Right atrium auricular region (tissue), 2 donors: ENCODE measurements around the gene PRDM2. TPM values are rescaled to one million over a fixed set of nuclear protein-coding genes. Genes with fewer than 3 reads are reported as not detected.

ENCODE experiments used
- DNase-seq: peaks from one replicate; pipeline ENCODE4 v3.0.0-alpha.2; 2019; ENCODE audit warnings: low spot score
- H3K27ac ChIP-seq, 2 donors: fragments of 200-600 bp; sonication (generic); 1 replicate in 1 of 2; 2 replicates in 1 of 2; pipeline ENCODE4 v1.5.1; 2016 to 2019
- H3K27me3 ChIP-seq, 2 donors: fragments of 200-600 bp; sonication (generic); one replicate each; pipeline versions ENCODE4 v1.5.1 to v1.6.0; 2017 to 2019
- H3K36me3 ChIP-seq: fragments of 200-600 bp; sonication (generic); one replicate; pipeline ENCODE4 v1.5.1; 2016
- H3K4me1 ChIP-seq, 2 donors: fragments of 200-600 bp; sonication (generic); one replicate each; pipeline versions ENCODE4 v1.5.1 to v1.6.0; 2017 to 2019
- H3K4me3 ChIP-seq, 2 donors: fragments of 200-600 bp; sonication (generic); 1 replicate in 1 of 2; 2 replicates in 1 of 2; pipeline ENCODE4 v1.5.1; 2017 to 2019; ENCODE audit warnings: mild to moderate bottlenecking in 1 of 2, moderate library complexity in 1 of 2
- H3K9me3 ChIP-seq, 2 donors: fragments of 200-600 bp; sonication (generic); one replicate each; pipeline ENCODE4 v1.5.1; 2019
- CTCF ChIP-seq, 2 donors: fragments of 200-600 bp; sonication (generic); IDR thresholded peaks; one replicate each; pipeline ENCODE4 v1.5.1; 2019; ENCODE audit warnings: antibody characterized with exemption in 2 of 2
- total RNA-seq, 2 donors: library from RNA; depleted of rRNA; stranded (reverse); fragments of >200 nt; gene quantifications; one replicate each; pipeline ENCODE4 v1.1.0, GENCODE V29; 2016

Gene PRDM2
- total RNA-seq, 2 donors from 2014 or later, result 20.5 to 22.8 TPM

GRCh38 chr1:13778431-13778830 lies 78.4 kb downstream of the PRDM2 start:
- H3K36me3 ChIP-seq, result peaks cover 71% of the 10 kb centered on the region
- TF ChIP-seq CTCF (IDR thresholded peaks at IDR 0.05), result no peak

GRCh38 chr1:13779930-13780329 lies 79.9 kb downstream of the PRDM2 start:
- Histone ChIP-seq H3K27me3 (no peaks in the 10 kb centered on the region), H3K27ac (no peak overlapping the region), H3K4me1 (peaks cover 0 to 17% of the 10 kb centered on the region in 2 donors), H3K4me3 (no peak overlapping the region), H3K36me3 (peaks cover 60% of the 10 kb centered on the region), H3K9me3 (no peaks in the 10 kb centered on the region)
- no peak for TF ChIP-seq CTCF (IDR thresholded peaks at IDR 0.05)
- no peak for DNase-seq

More at GRCh38 chr1:13778431-13778830, 78.4 kb downstream of the PRDM2 start:
- Histone ChIP-seq H3K4me1 (peaks cover 0 to 2% of the 10 kb centered on the region in 2 donors), H3K9me3 (no peaks in the 10 kb centered on the region), H3K27ac (no peak overlapping the region), H3K27me3 (no peaks in the 10 kb centered on the region), H3K4me3 (no peak overlapping the region)
- DNase-seq, result no peak

- H3K4me1 ChIP-seq, result peaks cover 0 to 22% of the 10 kb centered on the region in 2 donors
- no peak for TF ChIP-seq CTCF (IDR thresholded peaks at IDR 0.05)
- H3K27ac ChIP-seq, result no peak overlapping the region
- H3K36me3 ChIP-seq, result peaks cover 57% of the 10 kb centered on the region
- H3K4me3 ChIP-seq, result no peak overlapping the region
- no peaks in the 10 kb centered on the region for H3K27me3 ChIP-seq
- no peak for DNase-seq
- no peaks in the 10 kb centered on the region for H3K9me3 ChIP-seq
Measured at GRCh38 chr1:13780780-13781179, 80.8 kb downstream of the PRDM2 start.

GRCh38 chr1:13781228-13781627 lies 81.2 kb downstream of the PRDM2 start:
- peaks cover 0 to 22% of the 10 kb centered on the region in 2 donors for H3K4me1 ChIP-seq
- no peak overlapping the region for H3K27ac ChIP-seq
- no peak for DNase-seq
- H3K4me3 ChIP-seq, result no peak overlapping the region
- peaks cover 53% of the 10 kb centered on the region for H3K36me3 ChIP-seq
- no peak for TF ChIP-seq CTCF (IDR thresholded peaks at IDR 0.05)
- no peaks in the 10 kb centered on the region for H3K9me3 ChIP-seq
- no peaks in the 10 kb centered on the region for H3K27me3 ChIP-seq

- Histone ChIP-seq H3K36me3 (peaks cover 44% of the 10 kb centered on the region), H3K4me3 (no peak overlapping the region), H3K27me3 (no peaks in the 10 kb centered on the region), H3K9me3 (no peaks in the 10 kb centered on the region), H3K27ac (no peak overlapping the region), H3K4me1 (peaks cover 0 to 22% of the 10 kb centered on the region in 2 donors)
- no peak for TF ChIP-seq CTCF (IDR thresholded peaks at IDR 0.05)
- no peak for DNase-seq
Measured at GRCh38 chr1:13781907-13782633, 82.1 kb downstream of the PRDM2 start.
